ENCODE data around the gene COL26A1.

Gene COL26A1

DNA sequence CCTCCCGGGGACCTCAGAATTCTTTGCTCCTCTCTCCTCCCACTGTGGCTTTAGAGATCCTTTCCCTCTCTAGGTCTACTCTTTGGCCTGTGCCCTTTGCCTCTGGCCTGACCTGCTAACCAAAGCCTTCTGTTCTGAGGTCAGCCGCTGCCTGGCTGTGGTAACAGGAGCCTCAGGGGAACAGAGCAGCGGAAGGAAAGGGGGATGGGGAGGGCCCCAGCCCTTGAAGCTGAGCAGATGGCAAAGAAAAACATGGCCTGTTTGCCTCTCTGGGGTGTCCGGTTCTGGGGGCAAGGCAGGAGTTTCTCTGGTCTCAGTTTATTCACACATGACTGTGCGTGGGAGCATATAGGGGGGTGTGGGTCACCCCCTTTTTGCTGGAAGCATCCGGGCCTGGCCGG lies 28.2 kb downstream of the COL26A1 start:
- TF ChIP-seq, protein P1, sequence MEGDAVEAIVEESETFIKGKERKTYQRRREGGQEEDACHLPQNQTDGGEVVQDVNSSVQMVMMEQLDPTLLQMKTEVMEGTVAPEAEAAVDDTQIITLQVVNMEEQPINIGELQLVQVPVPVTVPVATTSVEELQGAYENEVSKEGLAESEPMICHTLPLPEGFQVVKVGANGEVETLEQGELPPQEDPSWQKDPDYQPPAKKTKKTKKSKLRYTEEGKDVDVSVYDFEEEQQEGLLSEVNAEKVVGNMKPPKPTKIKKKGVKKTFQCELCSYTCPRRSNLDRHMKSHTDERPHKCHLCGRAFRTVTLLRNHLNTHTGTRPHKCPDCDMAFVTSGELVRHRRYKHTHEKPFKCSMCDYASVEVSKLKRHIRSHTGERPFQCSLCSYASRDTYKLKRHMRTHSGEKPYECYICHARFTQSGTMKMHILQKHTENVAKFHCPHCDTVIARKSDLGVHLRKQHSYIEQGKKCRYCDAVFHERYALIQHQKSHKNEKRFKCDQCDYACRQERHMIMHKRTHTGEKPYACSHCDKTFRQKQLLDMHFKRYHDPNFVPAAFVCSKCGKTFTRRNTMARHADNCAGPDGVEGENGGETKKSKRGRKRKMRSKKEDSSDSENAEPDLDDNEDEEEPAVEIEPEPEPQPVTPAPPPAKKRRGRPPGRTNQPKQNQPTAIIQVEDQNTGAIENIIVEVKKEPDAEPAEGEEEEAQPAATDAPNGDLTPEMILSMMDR (IDR thresholded peaks at IDR 0.05) = no peak

DNA sequence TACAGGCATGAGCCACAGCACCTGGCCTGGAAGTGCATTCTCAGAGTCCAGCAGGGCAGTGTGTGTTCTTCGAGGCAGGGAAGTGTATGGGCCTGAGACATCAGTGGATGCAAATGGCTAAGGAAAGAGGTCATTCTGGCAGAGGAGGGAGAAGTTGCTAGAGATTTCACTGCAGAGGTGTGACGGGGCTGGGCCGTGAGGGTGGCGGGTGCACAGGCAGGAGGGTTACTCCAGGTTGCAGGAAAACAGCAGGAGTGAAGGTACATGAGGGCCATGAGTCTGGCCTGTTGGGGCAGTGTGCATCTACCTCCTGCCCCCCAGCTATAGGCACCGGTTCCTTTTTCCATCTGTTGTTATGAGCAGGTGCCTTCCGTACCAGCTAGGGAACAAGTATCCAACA lies 29.3 kb downstream of the COL26A1 start:
- TF ChIP-seq, protein P1 (IDR thresholded peaks at IDR 0.05) = no peak

DNA sequence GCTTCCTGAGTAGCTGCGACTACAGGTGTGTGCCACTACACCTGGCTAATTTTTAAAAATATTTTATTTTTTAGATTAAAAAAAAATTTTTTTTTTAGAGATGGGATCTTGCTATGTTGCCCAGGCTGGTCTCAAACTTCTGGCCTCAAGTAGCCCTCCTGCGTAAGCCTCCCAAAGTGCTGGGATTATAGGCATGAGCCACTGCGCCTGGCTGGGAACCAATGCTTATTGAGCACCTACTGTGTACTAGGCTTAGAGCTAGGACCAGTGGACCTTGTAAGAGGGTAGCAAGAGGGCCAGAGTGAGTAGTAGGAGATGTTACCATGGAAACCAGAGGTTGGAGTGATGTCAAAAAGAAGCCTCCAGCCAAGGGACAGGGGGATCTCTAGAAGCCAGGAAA lies 31.2 kb downstream of the COL26A1 start:
- TF ChIP-seq, protein P1 (IDR thresholded peaks at IDR 0.05) = no peak

DNA sequence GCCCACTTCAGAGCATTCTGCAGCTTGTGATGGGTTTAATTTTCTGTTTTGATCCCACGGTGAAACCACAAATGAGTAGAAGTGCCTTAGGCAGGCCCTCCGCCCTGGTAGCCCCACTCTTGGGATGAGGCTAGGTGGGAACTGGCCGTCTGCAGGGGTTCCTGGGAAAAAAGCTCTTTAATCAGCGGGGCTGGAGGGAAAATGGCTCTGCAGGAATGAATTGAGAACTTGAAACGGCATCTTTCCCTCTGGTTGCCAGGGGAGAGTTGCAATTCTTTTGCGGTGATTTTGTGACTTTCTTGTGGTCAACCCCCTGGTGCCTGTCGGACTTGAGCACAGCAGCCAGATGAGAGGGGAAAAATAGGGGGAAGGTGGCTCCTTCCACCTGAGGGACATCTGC lies 32.7 kb downstream of the COL26A1 start:
- TF ChIP-seq, protein P1 (IDR thresholded peaks at IDR 0.05) = no peak

DNA sequence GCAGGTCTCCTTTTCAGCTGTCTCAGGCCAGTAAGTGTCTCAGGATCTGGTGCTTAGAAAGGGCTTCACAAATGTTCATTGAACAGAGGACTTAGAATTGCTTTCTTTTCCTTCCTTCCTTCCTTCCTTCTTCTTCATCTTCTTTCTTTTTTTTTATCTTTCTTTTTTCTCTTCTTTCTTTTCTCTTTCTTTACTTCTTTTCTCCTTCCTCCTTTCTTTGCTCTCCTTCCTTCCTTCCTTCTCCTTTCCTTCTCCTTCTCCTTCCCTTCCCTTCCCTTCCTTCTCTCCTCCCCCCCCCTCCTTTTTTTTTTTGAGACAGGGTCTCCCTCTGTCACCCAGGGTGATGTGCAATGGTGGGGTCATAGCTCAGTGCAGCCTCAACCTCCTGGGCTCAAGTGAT lies 34.6 kb downstream of the COL26A1 start:
- TF ChIP-seq, protein P1 (IDR thresholded peaks at IDR 0.05) = no peak

DNA sequence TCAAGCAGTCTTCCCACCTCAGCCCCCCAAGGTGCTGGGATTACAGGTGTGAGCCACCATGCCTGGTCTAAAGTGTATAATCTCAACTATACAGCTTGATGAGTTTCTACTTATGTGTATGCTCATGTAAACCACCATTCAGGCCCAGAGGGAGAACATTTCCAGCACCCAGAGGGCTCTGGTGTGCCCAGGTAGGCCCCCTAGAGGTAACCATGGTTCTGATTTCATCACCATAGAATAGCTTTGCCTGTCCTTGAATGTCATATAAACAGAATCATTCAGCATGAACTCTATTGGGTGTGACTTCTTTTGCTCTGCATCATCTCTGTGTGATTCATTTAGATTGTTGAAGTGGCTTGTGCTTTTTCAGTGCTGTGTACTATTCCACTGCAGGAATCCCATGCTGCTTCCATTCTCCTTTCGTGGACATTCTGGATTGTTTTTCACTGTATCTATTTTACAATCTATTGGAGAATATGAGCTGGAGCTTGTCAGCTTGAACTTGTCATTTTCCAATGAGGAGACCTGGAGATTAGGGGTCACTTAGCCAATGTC lies 35.2 kb downstream of the COL26A1 start:
- TF ChIP-seq, protein P1 (IDR thresholded peaks at IDR 0.05) = no peak

DNA sequence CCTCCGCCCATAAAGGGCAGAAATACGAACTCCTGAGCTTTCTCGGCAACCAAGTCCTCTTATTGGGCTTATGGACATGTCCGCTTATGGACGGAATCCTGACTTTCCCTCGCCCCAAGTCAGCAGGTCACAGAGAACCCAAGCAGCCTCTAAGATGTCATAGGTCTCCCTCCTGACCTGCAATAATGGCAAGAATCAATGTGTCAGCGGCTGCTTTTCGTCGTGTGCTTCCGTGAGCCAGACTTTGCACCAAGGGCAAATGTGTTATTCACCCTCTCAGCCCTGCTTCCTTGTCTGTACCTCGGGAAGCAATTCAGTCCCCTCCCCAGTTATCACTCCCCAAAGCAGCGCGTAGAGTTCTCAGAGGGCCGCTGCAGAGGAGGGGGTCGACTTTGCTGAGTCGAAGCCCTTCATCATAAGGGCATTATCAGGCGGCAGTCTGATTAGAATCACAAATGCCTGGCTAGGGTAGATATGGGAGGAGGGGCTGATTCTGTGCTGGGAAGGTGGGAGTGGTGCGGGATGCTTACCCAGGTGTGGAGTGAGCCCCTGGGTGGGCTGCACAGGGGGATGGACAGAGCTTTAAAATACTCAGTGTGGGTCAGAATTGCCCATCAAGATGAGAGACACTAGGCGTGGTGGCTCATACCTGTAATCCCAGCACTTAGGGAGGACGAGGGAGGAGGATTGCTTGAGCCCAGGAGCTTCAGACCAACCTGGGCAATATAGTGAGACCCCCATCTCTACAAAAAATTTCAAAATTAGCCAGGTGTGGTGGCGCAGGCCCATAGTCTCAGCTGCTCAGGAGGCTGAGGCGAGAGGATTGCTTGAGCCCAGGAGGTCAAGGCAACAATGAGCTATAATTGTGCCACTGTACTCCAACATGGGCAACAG lies 36.0 kb downstream of the COL26A1 start:
- TF ChIP-seq, protein P1 (IDR thresholded peaks at IDR 0.05) = no peak

Data from LNCAP (cell line).